ENCODE measurements around the gene SLC28A1.

DNA sequence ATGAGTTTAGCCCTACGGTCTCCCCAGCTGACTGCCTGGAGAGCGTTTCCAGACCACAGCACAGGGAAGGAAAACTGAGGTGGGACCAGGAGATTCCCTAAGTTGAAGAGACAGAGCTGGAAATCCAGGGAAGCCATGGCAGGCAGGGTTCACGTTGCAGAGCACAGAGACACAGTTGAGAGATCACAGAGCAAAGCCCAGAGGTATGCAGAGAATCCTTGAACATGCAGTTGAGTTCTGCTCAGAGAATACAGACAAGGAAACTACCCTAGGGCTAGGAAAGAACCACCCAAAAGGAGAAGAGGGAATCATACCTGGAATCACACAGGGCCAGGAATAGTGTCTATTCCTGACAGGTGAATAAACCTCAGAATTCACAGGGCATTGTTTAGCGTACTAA lies 14.3 kb downstream of the SLC28A1 start:
- TF ChIP-seq, protein P1, sequence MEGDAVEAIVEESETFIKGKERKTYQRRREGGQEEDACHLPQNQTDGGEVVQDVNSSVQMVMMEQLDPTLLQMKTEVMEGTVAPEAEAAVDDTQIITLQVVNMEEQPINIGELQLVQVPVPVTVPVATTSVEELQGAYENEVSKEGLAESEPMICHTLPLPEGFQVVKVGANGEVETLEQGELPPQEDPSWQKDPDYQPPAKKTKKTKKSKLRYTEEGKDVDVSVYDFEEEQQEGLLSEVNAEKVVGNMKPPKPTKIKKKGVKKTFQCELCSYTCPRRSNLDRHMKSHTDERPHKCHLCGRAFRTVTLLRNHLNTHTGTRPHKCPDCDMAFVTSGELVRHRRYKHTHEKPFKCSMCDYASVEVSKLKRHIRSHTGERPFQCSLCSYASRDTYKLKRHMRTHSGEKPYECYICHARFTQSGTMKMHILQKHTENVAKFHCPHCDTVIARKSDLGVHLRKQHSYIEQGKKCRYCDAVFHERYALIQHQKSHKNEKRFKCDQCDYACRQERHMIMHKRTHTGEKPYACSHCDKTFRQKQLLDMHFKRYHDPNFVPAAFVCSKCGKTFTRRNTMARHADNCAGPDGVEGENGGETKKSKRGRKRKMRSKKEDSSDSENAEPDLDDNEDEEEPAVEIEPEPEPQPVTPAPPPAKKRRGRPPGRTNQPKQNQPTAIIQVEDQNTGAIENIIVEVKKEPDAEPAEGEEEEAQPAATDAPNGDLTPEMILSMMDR (IDR thresholded peaks at IDR 0.05; ENCODE audit: poor library complexity) = no peak
- TF ChIP-seq EZH2phosphoT487 (IDR thresholded peaks at IDR 0.05; ENCODE audit: low read depth, severe bottlenecking, unreplicated experiment) = no peak

All from hepatocyte (in vitro differentiated cells).